Muscle of leg (tissue), 16 donors: ENCODE results near the gene CD2. TPM values are rescaled to one million over a fixed set of nuclear protein-coding genes. Genes with fewer than 3 reads are reported as not detected.

Experiments
- DNase-seq: peaks from one replicate; pipeline ENCODE4 v3.0.0; 2013
- H3K27ac ChIP-seq: one replicate; pipeline ENCODE4 v1.5.1; 2013; ENCODE audit warnings: mild to moderate bottlenecking, low read length, control low read depth
- H3K27me3 ChIP-seq: one replicate; pipeline ENCODE4 v1.6.1; 2013; ENCODE audit warnings: low read length; ENCODE audit not compliant: control insufficient read depth, insufficient read depth
- H3K36me3 ChIP-seq: one replicate; pipeline ENCODE4 v1.6.1; 2013; ENCODE audit warnings: low read length; ENCODE audit not compliant: control insufficient read depth, insufficient read depth
- H3K4me1 ChIP-seq: one replicate; pipeline ENCODE4 v1.6.1; 2013; ENCODE audit warnings: low read length; ENCODE audit not compliant: control insufficient read depth, insufficient read depth
- H3K4me3 ChIP-seq: one replicate; pipeline ENCODE4 v1.5.1; 2013; ENCODE audit warnings: low read length, control low read depth
- H3K9me3 ChIP-seq: replicated peaks from 2 replicates; pipeline ENCODE4 v1.6.1; 2013; ENCODE audit warnings: low read depth, low read length; ENCODE audit not compliant: control insufficient read depth
- WGBS: methylation state at CpG from one replicate; pipeline ENCODE4 v1.1.5; 2013; ENCODE audit warnings: missing lambda C conversion rate; ENCODE audit not compliant: insufficient coverage; 5-methylcytosine and 5-hydroxymethylcytosine counted together
- long read RNA-seq, 11 donors: transcript quantifications; one replicate each; lab custom pipeline, GENCODE V29; 2026
- polyA plus RNA-seq, 8 donors: library from polyadenylated mRNA; unstranded; fragments of 120-200 nt; gene quantifications; one replicate each; pipeline versions ENCODE4 v1.2.1 to v1.2.3, GENCODE V29; 2013; ENCODE audit warnings: inconsistent platforms in 1 of 8, low replicate concordance in 1 of 8; ENCODE audit not compliant: insufficient read length in 8 of 8, insufficient read depth in 1 of 8
- total RNA-seq: library from RNA; stranded (reverse); fragments of 120-200 nt; gene quantifications from one replicate; pipeline ENCODE4 v1.2.4, GENCODE V29; 2013

The CD2 gene
- total RNA-seq, result 0.22 TPM
- polyA plus RNA-seq, result under 1 TPM; 0.19 to 0.46 (median 0.31) TPM
- long read RNA-seq, donor 1, result 0 reads
- long read RNA-seq, donor 2, result 0 reads
- long read RNA-seq, donor 3, result 0 reads
- long read RNA-seq, donor 4, result 0 reads
- long read RNA-seq, donor 5, partial matches to known transcripts, result 0 of 1 reads
- long read RNA-seq, donor 5, other reads (novel, unspliced or antisense), result 0 of 1 reads
- long read RNA-seq, donor 6, result 0 reads
- long read RNA-seq, donor 7, result 0 reads
- long read RNA-seq, donor 8, result 0 reads
- long read RNA-seq, donor 9, partial matches to known transcripts, result 0 of 1 reads
- long read RNA-seq, donor 9, other reads (novel, unspliced or antisense), result 0 of 1 reads
- long read RNA-seq, donor 10, result 0 reads
- long read RNA-seq, donor 11, result 0 reads

GRCh38 chr1:116754198-116754977 lies at the start of gene CD2:
Gene CD2, plus strand, starts transcription at chr1:116754430. Its CDS starts 63 bp downstream, at chr1:116754493.
- no peaks in the 10 kb centered on the region for H3K27me3 ChIP-seq
- H3K4me1 ChIP-seq, result no peaks in the 10 kb centered on the region
- no CpG with 5 or more reads among the region's 7 CpGs for WGBS
- H3K4me3 ChIP-seq, result no peak within 1 kb of the TSS
- H3K27ac ChIP-seq, result peak within 1 kb of the TSS; percentile 25
- H3K9me3 ChIP-seq, result no peaks in the 10 kb centered on the region
- H3K36me3 ChIP-seq, result no peaks in the 10 kb centered on the region
- DNase-seq, result peak; percentile 54

- WGBS, result no CpG with 5 or more reads among the region's 2 CpGs
- no peak overlapping the region for H3K27ac ChIP-seq
- no peak for DNase-seq
These were observed 48.1 kb upstream of the CD2 start for GRCh38 chr1:116706123-116706522.

GRCh38 chr1:116706841-116707240 lies 47.4 kb upstream of the CD2 start:
- no peak overlapping the region for H3K27ac ChIP-seq
- no peaks in the 10 kb centered on the region for H3K36me3 ChIP-seq
- DNase-seq, result peak; percentile 76
- peaks cover 32% of the 10 kb centered on the region for H3K4me1 ChIP-seq
- no peaks in the 10 kb centered on the region for H3K9me3 ChIP-seq
- no peak overlapping the region for H3K4me3 ChIP-seq
- H3K27me3 ChIP-seq, result no peaks in the 10 kb centered on the region

More at GRCh38 chr1:116706123-116706522, 48.1 kb upstream of the CD2 start:
- no peaks in the 10 kb centered on the region for H3K36me3 ChIP-seq
- H3K27me3 ChIP-seq, result no peaks in the 10 kb centered on the region
- peaks cover 27% of the 10 kb centered on the region for H3K4me1 ChIP-seq
- H3K9me3 ChIP-seq, result no peaks in the 10 kb centered on the region
- no peak overlapping the region for H3K4me3 ChIP-seq

- H3K9me3 ChIP-seq, result no peaks in the 10 kb centered on the region
- H3K36me3 ChIP-seq, result no peaks in the 10 kb centered on the region
- H3K27me3 ChIP-seq, result no peaks in the 10 kb centered on the region
- DNase-seq, result no peak
- H3K4me3 ChIP-seq, result no peak overlapping the region
- H3K4me1 ChIP-seq, result peaks cover 32% of the 10 kb centered on the region
- WGBS, result 91% methylated on average over 2 of the region's 6 CpGs
- H3K27ac ChIP-seq, result no peak overlapping the region
These were observed 45.9 kb upstream of the CD2 start for GRCh38 chr1:116708255-116708900.

GRCh38 chr1:116709666-116710167 lies 44.5 kb upstream of the CD2 start:
- Histone ChIP-seq H3K4me1 (peaks cover 29% of the 10 kb centered on the region), H3K27me3 (no peaks in the 10 kb centered on the region), H3K9me3 (no peaks in the 10 kb centered on the region), H3K27ac (no peak overlapping the region), H3K36me3 (no peaks in the 10 kb centered on the region), H3K4me3 (no peak overlapping the region)
- no peak for DNase-seq
- WGBS, result 71% methylated on average over 5 of the region's 7 CpGs

- Histone ChIP-seq H3K9me3 (no peaks in the 10 kb centered on the region), H3K36me3 (no peaks in the 10 kb centered on the region), H3K27me3 (no peaks in the 10 kb centered on the region), H3K27ac (no peak overlapping the region), H3K4me1 (peaks cover 27% of the 10 kb centered on the region), H3K4me3 (no peak overlapping the region)
- WGBS, result 100% methylated on average over 1 of the region's 2 CpGs
- DNase-seq, result peak; percentile 40
These were observed 43.6 kb upstream of the CD2 start for GRCh38 chr1:116710420-116711262.

- Histone ChIP-seq H3K27ac (no peak overlapping the region), H3K27me3 (no peaks in the 10 kb centered on the region), H3K4me3 (no peak overlapping the region), H3K4me1 (peaks cover 27% of the 10 kb centered on the region), H3K9me3 (no peaks in the 10 kb centered on the region), H3K36me3 (no peaks in the 10 kb centered on the region)
- WGBS, result no CpG with 5 or more reads among the region's 2 CpGs
- DNase-seq, result peak; percentile 36
These were observed 42.9 kb upstream of the CD2 start for GRCh38 chr1:116711263-116711840.

GRCh38 chr1:116712510-116712909 lies 41.7 kb upstream of the CD2 start:
- no peak for DNase-seq
- Histone ChIP-seq H3K4me1 (peaks cover 25% of the 10 kb centered on the region), H3K27me3 (no peaks in the 10 kb centered on the region), H3K27ac (no peak overlapping the region), H3K9me3 (no peaks in the 10 kb centered on the region), H3K4me3 (no peak overlapping the region), H3K36me3 (no peaks in the 10 kb centered on the region)
- WGBS, result 48% methylated on average over 5 of the region's 6 CpGs

- WGBS, result 57% methylated on average over 2 of the region's 3 CpGs
- Histone ChIP-seq H3K4me1 (peaks cover 17% of the 10 kb centered on the region), H3K27me3 (no peaks in the 10 kb centered on the region), H3K36me3 (no peaks in the 10 kb centered on the region), H3K9me3 (no peaks in the 10 kb centered on the region), H3K27ac (no peak overlapping the region), H3K4me3 (no peak overlapping the region)
- DNase-seq, result no peak
These were observed 40.8 kb upstream of the CD2 start for GRCh38 chr1:116713474-116713873.
